Hindlimb muscle (tissue), 1 donor: ENCODE measurements around the gene METTL21A. TPM values are rescaled to one million over a fixed set of nuclear protein-coding genes. Genes with fewer than 3 reads are reported as not detected.
"Not testable (repeated sequence)": the region's sequence is repeated elsewhere in the genome, so short reads cannot be mapped to it uniquely, and the experiment has no call there.

Experiments used
- DNase-seq: peaks from one replicate; pipeline ENCODE4 v3.0.0-alpha.2; 2013
- polyA plus RNA-seq: library from polyadenylated mRNA; unstranded; fragments of 120-200 nt; gene quantifications from one replicate; pipeline ENCODE4 v1.2.1, GENCODE V29; 2013; ENCODE audit not compliant: insufficient read length

METTL21A gene
- 15.3 TPM for polyA plus RNA-seq

DNA sequence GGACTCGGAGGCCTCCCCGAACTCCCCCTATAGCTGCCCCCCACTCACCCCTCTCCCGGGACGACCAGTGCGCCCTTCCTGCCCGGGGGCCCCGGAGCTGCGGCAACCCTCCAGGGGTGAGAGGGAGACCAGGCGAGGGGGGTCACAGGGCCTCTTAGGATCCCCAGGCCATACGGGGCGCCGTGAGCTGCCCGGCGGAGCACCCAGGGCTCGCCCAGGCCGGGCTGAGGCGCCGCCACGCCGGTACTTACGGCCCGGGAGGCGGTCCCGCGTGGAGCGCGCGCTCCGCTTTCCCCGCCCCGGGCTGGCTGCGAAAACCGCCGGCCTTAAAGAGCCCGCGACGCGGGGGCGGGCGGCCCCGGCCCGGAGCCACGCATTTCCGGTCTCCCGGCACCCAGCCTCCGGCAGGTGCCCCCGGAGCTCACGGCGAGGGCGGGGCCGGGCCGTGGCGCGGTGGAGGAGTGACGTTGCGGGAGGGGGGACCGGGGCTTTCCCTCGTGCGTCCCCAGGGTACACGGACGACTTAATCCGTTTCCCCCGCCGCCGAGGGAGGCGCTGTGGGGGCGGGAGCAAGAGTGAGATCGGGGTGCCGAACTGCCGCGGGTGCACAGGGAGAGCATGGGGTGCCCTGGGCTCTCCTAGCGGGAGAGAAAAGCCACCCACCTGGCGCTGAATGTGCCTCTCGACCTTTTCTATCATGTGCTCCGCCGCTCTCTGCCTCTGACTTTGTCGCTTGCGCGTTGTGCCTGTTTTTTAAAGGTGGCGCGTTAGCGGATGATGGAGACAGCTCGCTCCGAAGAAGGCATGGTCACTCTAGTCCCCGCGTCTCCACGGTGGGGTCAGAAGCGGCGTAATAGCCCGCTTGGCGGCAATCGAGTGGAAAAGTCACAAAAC, at the start of gene METTL21A:
Gene METTL21A, minus strand, starts transcription at position 381 of the 894 bp plus-strand sequence. CDS start 1,019 bp downstream, outside the sequence.
- peak; percentile 91 for DNase-seq

DNA sequence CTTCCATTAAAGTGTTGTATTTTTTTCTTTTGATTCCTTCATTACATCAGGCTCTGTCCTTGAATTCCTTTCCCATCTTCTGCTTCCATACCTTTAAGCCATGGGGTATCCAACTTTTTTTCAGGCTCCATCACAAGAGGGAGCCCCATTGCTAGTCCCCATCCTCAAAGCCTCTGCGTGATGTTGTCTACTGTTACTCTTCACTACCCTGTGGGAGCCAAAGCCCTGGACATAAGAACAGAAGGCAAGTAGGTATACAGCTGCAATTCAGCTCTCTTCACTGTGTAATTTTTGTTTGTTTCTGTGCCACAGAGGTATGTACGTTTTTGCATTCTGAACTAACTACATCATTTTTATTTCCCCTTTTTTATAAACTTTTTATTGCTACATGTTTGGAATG, 49.6 kb upstream of the METTL21A start:
- no peak for DNase-seq

- DNase-seq, result no peak
Measured at GRCh38 chr2:207674266-207674774, 49.1 kb upstream of the METTL21A start.

GRCh38 chr2:207673431-207673830, 48.2 kb upstream of the METTL21A start:
- DNase-seq, result no peak

DNA sequence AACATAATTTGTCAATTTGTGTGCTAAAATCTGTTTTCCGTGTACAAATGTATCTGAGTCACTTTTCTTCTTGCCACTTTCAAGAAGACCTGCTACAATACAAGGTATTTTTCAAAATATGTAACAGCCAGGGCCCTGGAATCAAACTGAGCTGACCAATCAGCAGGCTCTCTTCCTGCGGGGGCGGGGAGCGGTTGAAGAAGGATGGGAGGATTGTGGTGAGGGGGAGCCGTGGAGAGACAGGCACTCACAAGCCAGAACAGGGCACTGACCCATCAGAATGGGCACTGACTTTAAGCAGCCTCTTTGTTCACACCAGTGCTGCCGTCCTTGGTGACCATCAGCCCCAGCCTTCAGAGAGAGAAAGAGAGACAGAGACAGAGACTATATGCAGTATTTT, 45.7 kb upstream of the METTL21A start:
- DNase-seq, result no peak

DNA sequence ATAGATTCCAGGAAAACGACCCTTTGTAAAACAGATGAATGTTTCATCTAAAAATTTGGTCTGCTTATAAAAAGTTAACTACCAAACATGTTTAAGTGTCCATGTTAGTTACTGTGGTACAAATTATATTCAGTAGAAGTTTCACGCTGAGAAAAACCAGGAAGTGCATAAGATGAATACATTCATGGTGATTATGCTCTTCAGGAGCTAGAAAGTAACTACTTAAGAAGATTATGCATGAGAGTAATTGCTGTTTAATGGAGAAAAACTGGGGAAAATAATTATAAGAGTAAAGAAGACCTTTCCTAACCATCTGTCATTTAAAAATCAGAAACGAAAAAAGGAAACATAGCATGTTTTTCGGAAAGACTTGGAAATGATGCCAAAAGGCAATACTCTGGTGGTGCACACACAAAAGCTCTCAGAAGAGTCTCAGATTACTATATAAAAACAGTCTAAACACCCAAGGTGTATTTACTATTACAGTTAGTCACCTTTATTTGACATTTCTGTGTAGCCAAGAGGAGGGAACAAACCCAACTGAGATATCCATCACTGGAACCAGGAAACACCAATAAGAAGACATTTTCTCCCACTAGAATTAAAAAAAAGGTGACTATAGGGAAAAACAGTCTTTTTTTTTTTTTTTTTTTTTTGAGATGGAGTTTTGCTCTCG, 38.8 kb upstream of the METTL21A start:
- no peak for DNase-seq

DNA sequence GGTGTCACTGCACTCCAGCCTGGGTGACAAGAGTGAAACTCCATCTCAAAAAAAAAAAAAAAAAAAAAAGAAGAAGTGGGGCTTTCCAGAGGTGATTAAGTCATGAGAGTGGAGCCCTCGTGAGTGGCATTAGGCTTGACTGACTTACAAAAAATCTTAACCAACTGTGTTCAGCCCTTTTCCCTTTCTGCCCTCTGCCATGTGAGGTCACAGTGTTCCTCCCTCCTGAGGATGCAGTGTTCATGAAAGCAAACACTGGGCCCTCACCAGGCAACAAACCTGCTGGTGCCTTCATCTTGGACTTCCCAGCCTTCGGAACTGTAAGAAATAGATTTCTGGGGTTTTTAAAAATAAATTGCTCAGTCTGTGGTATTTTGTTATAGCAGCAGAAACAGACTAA, 37.0 kb upstream of the METTL21A start:
- no peak for DNase-seq

DNA sequence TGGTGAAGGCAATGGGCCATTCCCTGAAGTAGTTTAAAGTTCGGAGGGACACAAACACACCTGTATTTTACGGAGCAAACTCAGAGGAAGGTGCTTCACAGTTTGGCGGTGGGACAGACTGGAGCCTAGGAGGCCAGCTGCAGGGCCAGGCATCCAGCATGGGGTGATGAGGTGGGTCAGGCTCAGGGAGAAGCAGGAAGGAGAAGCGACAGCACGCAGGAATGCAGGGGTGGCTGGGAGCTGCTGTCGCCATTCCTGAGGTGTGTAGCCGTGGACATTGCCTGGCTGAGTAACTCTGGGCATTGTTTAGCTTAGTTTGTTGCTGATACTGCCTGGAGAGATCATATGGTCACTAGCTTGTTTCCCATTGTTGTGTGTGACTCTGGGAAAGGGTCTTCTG, 35.8 kb upstream of the METTL21A start:
- DNase-seq, result no peak

DNA sequence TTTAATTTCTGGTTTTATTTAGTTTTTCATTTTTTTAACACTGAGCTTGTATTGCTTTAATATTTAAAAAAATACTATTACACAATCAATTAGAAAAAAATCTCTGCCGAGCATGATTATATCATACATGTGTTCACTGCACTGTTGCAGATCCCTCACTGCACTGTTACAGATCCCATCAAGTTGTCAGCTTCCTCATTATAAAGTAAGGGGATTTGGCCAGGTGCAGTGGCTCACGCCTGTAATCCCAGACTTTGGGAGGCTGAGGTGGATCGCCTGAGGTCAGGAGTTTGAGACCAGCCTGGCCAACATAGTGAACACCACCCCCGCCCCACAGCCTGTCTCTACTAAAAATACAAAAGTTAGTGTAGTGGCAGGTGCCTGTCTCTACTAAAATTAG, 33.0 kb upstream of the METTL21A start:
- no peak for DNase-seq

DNA sequence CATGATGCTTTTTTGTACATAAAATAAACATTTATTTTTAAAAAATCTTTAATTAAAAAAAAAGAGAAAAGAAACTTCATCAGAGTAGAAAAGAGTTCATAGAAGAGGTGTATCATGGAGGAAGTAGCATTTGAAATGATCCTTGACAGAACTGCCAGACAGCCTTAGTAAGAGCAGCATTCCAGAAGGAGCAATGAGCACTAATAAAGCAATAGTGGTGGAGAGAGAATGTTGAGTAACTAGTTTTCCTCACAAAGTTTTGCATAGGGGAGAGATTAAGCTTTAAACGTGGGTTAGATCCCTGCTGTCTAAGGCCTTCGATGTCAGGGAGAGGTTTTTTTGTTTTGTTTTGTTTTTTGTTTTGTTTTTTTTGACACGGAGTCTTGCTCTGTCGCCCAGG, 29.8 kb upstream of the METTL21A start:
- no peak for DNase-seq

DNA sequence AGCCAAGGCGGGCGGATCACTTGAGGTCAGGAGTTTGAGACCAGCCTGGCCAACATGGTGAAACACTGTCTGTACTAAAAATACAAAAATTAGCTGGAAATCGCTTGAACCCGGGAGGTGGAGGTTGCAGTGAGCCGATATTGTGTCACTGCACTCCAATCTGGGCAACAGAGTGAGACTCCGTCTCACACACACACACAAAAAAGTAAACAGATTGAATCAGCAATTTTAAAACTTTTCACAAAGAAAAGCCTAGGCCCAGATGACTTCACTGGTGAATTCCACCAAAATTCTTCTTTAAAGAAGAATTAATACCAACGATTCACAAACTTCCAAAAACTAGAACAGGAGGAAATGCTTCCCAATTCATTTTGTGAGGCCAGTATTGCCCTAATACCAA, 21.4 kb upstream of the METTL21A start:
- DNase-seq, result not testable (repeated sequence)

- DNase-seq, result no peak
Measured at GRCh38 chr2:207643892-207644291, 18.7 kb upstream of the METTL21A start.

DNA sequence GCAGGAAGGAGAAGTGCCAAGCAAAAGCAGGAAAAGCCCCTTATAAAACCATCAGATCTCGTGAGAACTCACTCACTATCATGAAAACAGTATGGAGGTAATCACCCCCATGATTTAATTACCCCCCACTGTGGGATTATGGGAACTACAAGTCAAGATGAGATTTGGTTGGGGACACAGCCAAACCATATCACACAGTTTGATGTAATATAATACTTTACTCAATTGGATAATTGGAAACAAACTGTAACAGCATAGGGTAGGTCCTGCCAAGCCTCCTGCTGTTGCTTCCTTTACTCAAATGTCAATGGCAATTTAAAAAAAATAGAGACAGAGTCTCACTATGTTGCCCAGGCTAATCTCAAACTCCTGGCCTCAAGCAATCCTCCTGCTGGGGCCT, 15.5 kb upstream of the METTL21A start:
- no peak for DNase-seq

- DNase-seq, result no peak
Measured at GRCh38 chr2:207640160-207640559, 15.0 kb upstream of the METTL21A start.

DNA sequence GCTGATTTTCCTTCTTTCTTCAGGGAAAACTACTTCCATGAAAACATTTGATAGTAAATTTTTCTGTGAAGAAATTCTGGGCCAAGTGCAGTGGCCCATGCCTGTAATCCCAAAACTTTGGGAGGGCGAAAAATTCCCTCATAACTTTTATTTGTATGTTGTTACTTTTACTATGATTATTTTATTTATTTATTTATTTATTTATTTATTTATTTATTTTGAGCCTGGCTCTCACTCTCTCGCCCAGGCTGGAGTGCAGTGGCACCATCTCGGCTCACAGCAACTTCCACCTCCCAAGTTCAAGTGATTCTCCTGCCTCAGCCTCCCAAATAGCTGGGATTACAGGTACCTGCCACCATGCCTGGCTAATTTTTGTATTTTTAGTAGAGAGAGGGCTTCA, 14.1 kb upstream of the METTL21A start:
- not testable (repeated sequence) for DNase-seq

GRCh38 chr2:207635468-207636200, 10.4 kb upstream of the METTL21A start:
- DNase-seq, result no peak

GRCh38 chr2:207633686-207634085, 8.5 kb upstream of the METTL21A start:
- no peak for DNase-seq

DNA sequence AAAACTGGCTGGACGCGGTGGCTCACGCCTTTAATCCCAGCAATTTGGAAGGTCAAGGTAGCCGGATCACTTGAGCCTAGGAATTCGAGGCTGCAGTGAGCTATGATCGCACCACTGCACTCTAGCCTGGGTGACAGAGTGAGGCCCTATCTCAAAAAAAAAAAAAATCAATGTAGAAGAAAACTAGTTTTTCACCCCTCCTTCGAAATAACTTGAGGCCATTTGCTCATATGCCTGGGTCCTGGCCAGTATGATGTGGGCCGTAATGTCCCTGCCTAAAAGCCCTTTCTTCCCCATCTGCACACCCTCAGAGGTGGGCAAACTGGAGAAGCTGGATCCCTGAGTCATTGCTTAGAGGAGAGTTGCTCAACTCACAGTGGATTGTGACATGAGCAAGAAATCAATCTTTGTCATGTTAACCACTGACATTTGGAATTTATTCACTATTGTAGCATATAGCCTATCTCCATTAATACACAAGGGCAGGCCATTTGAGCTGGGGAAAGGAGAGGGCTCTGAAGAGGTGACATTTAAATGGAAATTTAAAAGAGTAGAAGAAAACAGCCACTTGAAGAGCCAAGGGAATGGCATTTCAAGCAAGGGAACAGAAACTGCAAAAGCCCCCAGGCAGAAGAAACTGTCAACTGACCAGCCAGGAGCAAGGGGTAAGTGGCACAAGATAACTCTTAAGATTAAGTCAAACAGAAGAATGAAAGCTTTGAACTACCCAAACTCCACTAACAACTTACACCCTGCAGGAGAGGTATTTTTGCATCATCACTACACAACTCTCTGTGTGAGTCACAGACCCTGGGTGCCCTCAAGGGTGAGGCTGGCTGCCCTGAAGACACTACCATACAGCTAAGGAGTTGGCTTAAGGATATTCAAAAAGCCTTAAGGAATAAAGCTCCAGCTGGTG, 7.6 kb upstream of the METTL21A start:
- no peak for DNase-seq

DNA sequence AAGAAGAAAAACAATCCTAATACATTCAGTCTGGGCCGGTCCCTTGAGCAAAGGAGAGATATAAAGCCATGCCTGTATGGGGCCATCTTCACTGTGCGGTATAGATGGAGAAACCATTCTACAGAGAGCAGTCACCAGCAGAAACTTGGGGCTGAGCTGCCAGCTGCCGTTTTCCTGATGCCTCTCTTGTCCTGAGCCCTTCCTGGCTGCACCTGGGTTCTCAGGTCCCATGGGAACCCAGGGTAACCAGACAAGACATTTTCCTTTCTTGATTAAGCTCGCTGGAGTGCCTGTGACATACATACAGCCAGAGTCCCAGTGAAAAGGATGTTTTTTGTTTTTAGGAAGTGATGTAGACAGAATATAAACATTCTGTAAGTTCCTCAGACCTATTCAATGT, 5.3 kb upstream of the METTL21A start:
- DNase-seq, result no peak

- DNase-seq, result no peak
Measured at GRCh38 chr2:207629553-207629952, 4.4 kb upstream of the METTL21A start.

DNA sequence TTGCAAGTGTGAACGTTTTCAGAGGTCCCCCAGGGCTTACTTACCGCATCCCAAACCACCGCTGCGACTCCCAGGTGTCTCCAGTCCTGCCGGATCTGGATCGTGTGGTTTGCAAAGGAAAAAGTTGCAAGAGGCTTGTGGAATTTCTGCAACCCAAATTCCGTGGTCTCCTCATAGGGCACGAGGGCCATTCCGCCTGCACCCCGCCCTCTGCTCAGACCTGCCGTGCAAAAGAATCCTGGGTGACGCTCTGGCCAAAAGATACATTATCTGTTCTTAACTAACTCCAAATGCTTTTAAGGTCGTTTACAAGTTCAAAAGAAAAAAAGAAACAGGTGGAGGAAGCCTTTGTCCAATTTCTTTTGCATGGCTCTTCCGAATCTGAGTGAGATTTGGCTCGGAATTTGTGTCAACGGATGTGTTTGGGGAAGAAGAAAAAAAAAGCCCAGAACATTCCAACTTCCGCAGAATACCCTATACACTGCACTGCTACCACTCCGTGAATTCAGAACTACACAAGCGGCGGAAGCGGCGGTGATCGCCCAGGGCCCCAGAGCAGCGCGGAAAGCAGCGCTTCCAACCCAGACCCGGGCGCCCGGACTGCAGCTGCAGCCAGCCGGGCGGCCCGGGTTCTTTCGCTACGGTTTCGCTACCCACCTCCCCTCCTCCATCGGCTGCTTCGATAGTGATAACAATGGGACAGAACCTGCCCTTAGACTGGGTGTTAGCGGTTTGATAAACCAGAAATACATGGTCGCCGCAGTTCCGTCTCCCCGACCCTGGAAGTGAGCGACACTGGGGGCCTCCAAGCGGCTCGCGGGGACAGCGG, 795 bp downstream of the METTL21A start:
- peak; percentile 67 for DNase-seq
